Neural progenitor cell (in vitro differentiated cells): ENCODE data around the gene GLP2R. TPM values are rescaled to one million over a fixed set of nuclear protein-coding genes. Genes with fewer than 3 reads are reported as not detected.

ENCODE experiments used
- DNase-seq: peaks from one replicate; pipeline ENCODE4 v3.0.0-alpha.2; 2016; ENCODE audit warnings: low spot score
- H2AFZ ChIP-seq: fragments of 200-600 bp; sonication (generic); replicated peaks from 2 replicates; pipeline ENCODE4 v1.6.1; 2016; ENCODE audit warnings: antibody characterized with exemption
- H3F3A ChIP-seq: fragments of 200-600 bp; sonication (generic); 2 replicates; pipeline ENCODE4 v1.6.1; 2016; ENCODE audit warnings: antibody characterized with exemption, low read depth
- H3K27ac ChIP-seq: fragments of 200-600 bp; sonication (generic); 2 replicates; pipeline ENCODE4 v1.5.1; 2016; ENCODE audit warnings: mild to moderate bottlenecking
- H3K27me3 ChIP-seq: fragments of 200-600 bp; sonication (generic); 2 replicates; pipeline ENCODE4 v1.6.1; 2016; ENCODE audit warnings: mild to moderate bottlenecking, moderate library complexity
- H3K36me3 ChIP-seq: fragments of 200-600 bp; sonication (generic); 2 replicates; pipeline ENCODE4 v1.5.1; 2016
- H3K4me1 ChIP-seq: fragments of 200-600 bp; sonication (generic); 2 replicates; pipeline ENCODE4 v1.6.1; 2016; ENCODE audit warnings: mixed run types
- H3K4me2 ChIP-seq: fragments of 200-600 bp; sonication (generic); 2 replicates; pipeline ENCODE4 v1.6.1; 2016
- H3K4me3 ChIP-seq: fragments of 200-600 bp; sonication (generic); 2 replicates; pipeline ENCODE4 v1.5.1; 2016
- H3K79me2 ChIP-seq: fragments of 200-600 bp; sonication (generic); 2 replicates; pipeline ENCODE4 v1.6.1; 2016; ENCODE audit warnings: low read depth
- H3K9ac ChIP-seq: fragments of 200-600 bp; sonication (generic); 2 replicates; pipeline ENCODE4 v1.6.1; 2016
- H3K9me3 ChIP-seq: fragments of 200-600 bp; sonication (generic); 2 replicates; pipeline ENCODE4 v1.5.1; 2016; ENCODE audit warnings: low read depth
- H4K20me1 ChIP-seq: fragments of 200-600 bp; sonication (generic); 2 replicates; pipeline ENCODE4 v1.6.1; 2016; ENCODE audit warnings: low read depth
- H3K27ac Mint-ChIP-seq: 3 replicates; pipeline ENCODE4 v1.8.0; 2021; ENCODE audit warnings: mixed read lengths
- H3K27me3 Mint-ChIP-seq: 2 replicates; pipeline ENCODE4 v1.8.0; 2022; ENCODE audit warnings: low read depth, mild to moderate bottlenecking, inconsistent platforms, moderate library complexity, mixed read lengths; ENCODE audit not compliant: insufficient read depth
- H3K36me3 Mint-ChIP-seq: 3 replicates; pipeline ENCODE4 v1.8.0; 2021; ENCODE audit warnings: mixed read lengths
- H3K4me1 Mint-ChIP-seq: 3 replicates; pipeline ENCODE4 v1.8.0; 2021; ENCODE audit warnings: mixed read lengths
- H3K4me3 Mint-ChIP-seq: 3 replicates; pipeline ENCODE4 v1.8.0; 2021; ENCODE audit warnings: mild to moderate bottlenecking, moderate library complexity, mixed read lengths
- H3K9me3 Mint-ChIP-seq: 3 replicates; pipeline ENCODE4 v1.8.0; 2020; ENCODE audit warnings: mixed read lengths
- EZH2 ChIP-seq: fragments of 200-600 bp; sonication (generic); IDR thresholded peaks from 2 replicates; pipeline ENCODE4 v1.6.1; 2017; ENCODE audit warnings: antibody characterized with exemption, mild to moderate bottlenecking, moderate library complexity
- EZH2phosphoT487 ChIP-seq: fragments of 200-600 bp; sonication (generic); IDR thresholded peaks from 2 replicates; pipeline ENCODE4 v1.6.1; 2017; ENCODE audit warnings: antibody characterized with exemption
- total RNA-seq: library from RNA; depleted of rRNA; stranded (reverse); fragments of >200 nt; gene quantifications from 2 replicates; pipeline ENCODE4 v1.2.3, GENCODE V29; 2015; ENCODE audit warnings: low replicate concordance
- TF ChIP-seq, protein P1 (sequence below): fragments of 200-600 bp; sonication (generic); IDR thresholded peaks from 2 replicates; pipeline ENCODE4 v1.5.1; 2017; ENCODE audit warnings: antibody characterized with exemption, mild to moderate bottlenecking

Gene GLP2R
- total RNA-seq, 1 donor from 2014 or later = not detected

DNA sequence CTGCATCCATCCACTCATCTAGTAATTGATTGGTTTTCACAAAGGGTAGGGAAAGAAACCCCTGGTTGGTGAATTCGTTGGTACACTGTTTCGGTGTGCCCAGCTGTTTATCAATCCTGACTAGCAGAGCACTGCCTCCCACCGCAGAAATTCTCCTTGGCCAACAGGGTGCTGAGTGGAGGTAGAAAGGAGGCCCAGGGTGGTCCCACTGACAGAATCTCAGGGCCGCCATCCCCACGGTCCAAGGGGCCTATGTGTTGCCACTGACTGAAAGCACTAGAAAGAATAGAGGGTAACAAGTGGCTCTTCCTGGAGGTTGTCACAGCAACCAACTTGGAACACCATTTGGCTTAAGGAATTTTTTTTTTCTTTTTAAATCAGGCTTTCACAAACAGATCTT, 87.8 kb downstream of the GLP2R start:
- Histone ChIP-seq H3K27me3 (no peaks in the 10 kb centered on the region), H3K79me2 (no peaks in the 10 kb centered on the region), H4K20me1 (no peaks in the 10 kb centered on the region), H3K4me3 (no peak overlapping the region), H3K9me3 (no peaks in the 10 kb centered on the region), H3K27ac (no peak overlapping the region), H3K9ac (no peak overlapping the region), H3F3A (no peaks in the 10 kb centered on the region), H3K4me1 (peaks cover 3% of the 10 kb centered on the region), H3K4me2 (no peak overlapping the region), H3K36me3 (no peaks in the 10 kb centered on the region), H2AFZ (no peak overlapping the region)
- no peak overlapping the region for H3K27ac Mint-ChIP-seq
- DNase-seq = no peak
- peaks cover 12% of the 10 kb centered on the region for H3K4me1 Mint-ChIP-seq
- TF ChIP-seq, protein P1, sequence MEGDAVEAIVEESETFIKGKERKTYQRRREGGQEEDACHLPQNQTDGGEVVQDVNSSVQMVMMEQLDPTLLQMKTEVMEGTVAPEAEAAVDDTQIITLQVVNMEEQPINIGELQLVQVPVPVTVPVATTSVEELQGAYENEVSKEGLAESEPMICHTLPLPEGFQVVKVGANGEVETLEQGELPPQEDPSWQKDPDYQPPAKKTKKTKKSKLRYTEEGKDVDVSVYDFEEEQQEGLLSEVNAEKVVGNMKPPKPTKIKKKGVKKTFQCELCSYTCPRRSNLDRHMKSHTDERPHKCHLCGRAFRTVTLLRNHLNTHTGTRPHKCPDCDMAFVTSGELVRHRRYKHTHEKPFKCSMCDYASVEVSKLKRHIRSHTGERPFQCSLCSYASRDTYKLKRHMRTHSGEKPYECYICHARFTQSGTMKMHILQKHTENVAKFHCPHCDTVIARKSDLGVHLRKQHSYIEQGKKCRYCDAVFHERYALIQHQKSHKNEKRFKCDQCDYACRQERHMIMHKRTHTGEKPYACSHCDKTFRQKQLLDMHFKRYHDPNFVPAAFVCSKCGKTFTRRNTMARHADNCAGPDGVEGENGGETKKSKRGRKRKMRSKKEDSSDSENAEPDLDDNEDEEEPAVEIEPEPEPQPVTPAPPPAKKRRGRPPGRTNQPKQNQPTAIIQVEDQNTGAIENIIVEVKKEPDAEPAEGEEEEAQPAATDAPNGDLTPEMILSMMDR = no peak
- TF ChIP-seq EZH2 (no peak), EZH2phosphoT487 (no peak)
- H3K9me3 Mint-ChIP-seq = peaks cover 4% of the 10 kb centered on the region
- H3K27me3 Mint-ChIP-seq = peaks cover 6% of the 10 kb centered on the region
- peaks cover 7% of the 10 kb centered on the region for H3K36me3 Mint-ChIP-seq
- no peak overlapping the region for H3K4me3 Mint-ChIP-seq

DNA sequence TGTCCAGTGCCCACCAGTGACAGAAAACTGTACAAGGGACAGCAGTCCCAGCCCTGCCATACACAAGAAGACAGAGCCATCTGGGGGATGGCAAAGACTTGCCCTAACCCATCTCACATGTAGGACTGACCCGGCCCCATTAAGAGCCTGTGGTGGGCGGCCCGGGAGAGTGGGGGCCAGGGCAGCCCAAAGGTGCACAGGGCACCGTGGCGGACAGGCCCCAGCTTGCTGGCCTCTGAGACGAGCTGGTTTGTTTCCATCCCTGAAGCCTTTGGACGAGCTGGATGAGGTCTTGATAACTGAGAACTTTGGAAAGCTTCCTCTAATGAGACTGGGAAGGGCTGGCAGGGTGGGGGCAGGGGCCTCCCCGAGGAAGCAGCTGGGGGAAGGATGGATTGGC, 90.4 kb downstream of the GLP2R start:
- DNase-seq = no peak
- no peak overlapping the region for H3K4me3 Mint-ChIP-seq

DNA sequence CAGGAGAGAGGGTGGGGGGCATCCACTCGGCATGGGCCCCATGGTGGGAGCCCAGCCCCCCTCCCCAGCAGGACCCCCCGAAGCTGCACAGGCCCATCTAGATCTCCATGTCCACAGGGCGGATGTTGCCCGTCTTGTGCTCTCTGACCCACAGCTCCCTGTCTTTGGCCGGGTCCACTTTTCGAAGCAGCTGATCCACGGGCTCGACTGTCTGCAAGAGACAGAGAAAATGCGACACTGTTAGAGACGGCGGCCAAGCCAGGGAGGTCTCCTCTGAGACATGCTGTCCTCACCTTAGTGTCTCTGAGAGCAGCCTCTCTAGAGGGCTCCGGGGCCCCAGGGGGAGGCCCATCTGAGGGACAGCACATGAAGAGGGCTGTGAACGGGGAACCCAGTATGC, 91.4 kb downstream of the GLP2R start:
- Mint-ChIP-seq H3K27me3 (peaks cover 2% of the 10 kb centered on the region), H3K4me1 (peaks cover 5% of the 10 kb centered on the region), H3K27ac (no peak overlapping the region), H3K4me3 (no peak overlapping the region), H3K36me3 (peaks cover 9% of the 10 kb centered on the region), H3K9me3 (no peaks in the 10 kb centered on the region)
- Histone ChIP-seq H3K9ac (no peak overlapping the region), H3K36me3 (no peaks in the 10 kb centered on the region), H3F3A (no peaks in the 10 kb centered on the region), H3K27ac (no peak overlapping the region), H3K4me2 (no peak overlapping the region), H3K9me3 (no peaks in the 10 kb centered on the region), H3K4me1 (no peaks in the 10 kb centered on the region), H2AFZ (no peak overlapping the region), H3K79me2 (no peaks in the 10 kb centered on the region), H4K20me1 (no peaks in the 10 kb centered on the region), H3K27me3 (no peaks in the 10 kb centered on the region), H3K4me3 (no peak overlapping the region)
- no peak for DNase-seq
- no peak for TF ChIP-seq EZH2
- TF ChIP-seq EZH2phosphoT487 = no peak
- TF ChIP-seq, protein P1 = no peak

More for the DNA sequence above, 90.4 kb downstream of the GLP2R start:
- Mint-ChIP-seq H3K9me3 (no peaks in the 10 kb centered on the region), H3K36me3 (peaks cover 6% of the 10 kb centered on the region), H3K27me3 (peaks cover 2% of the 10 kb centered on the region), H3K4me1 (peaks cover 2% of the 10 kb centered on the region), H3K27ac (no peak overlapping the region)
- Histone ChIP-seq H3K4me2 (no peak overlapping the region), H3K79me2 (no peaks in the 10 kb centered on the region), H3K27ac (no peak overlapping the region), H3F3A (no peaks in the 10 kb centered on the region), H3K36me3 (no peaks in the 10 kb centered on the region), H3K9me3 (no peaks in the 10 kb centered on the region), H2AFZ (no peak overlapping the region), H3K27me3 (no peaks in the 10 kb centered on the region), H4K20me1 (no peaks in the 10 kb centered on the region), H3K4me3 (no peak overlapping the region), H3K9ac (no peak overlapping the region), H3K4me1 (no peaks in the 10 kb centered on the region)
- TF ChIP-seq EZH2phosphoT487 = no peak

DNA sequence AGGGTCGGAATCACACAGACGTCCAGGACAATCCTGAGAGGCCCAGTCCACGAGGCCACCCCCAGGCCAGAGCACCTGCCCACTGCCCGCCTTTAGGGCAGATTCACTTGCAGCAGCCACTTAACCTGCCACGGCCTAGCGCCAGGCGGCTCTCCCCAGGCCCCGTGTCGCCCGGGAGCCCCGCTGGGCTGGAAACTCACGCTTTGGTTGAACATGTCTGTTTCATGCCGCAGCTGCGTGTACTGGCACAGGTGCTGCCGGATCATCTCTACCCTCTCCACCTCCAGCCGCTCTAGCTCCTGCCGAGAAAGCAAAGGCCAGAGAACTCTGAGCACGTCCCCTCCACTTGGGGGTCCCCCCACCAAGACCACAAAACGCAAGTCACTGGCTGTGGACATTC, 92.1 kb downstream of the GLP2R start:
- Histone ChIP-seq H3K9ac (no peak overlapping the region), H3K36me3 (no peaks in the 10 kb centered on the region), H3K79me2 (no peaks in the 10 kb centered on the region), H3F3A (no peaks in the 10 kb centered on the region), H4K20me1 (no peaks in the 10 kb centered on the region), H3K9me3 (no peaks in the 10 kb centered on the region), H3K4me2 (no peak overlapping the region), H3K4me3 (no peak overlapping the region), H2AFZ (no peak overlapping the region), H3K27me3 (no peaks in the 10 kb centered on the region), H3K27ac (no peak overlapping the region), H3K4me1 (peaks cover 4% of the 10 kb centered on the region)
- no peak for DNase-seq
- H3K4me3 Mint-ChIP-seq = no peak overlapping the region
- H3K27ac Mint-ChIP-seq = no peak overlapping the region
- peaks cover 9% of the 10 kb centered on the region for H3K36me3 Mint-ChIP-seq
- TF ChIP-seq, protein P1 = no peak
- TF ChIP-seq EZH2 = no peak
- no peak for TF ChIP-seq EZH2phosphoT487
- H3K9me3 Mint-ChIP-seq = no peaks in the 10 kb centered on the region
- H3K4me1 Mint-ChIP-seq = peaks cover 8% of the 10 kb centered on the region
- peaks cover 2% of the 10 kb centered on the region for H3K27me3 Mint-ChIP-seq
